Ovary (tissue), 9 donors: ENCODE results near the gene ARHGEF4. TPM values are rescaled to one million over a fixed set of nuclear protein-coding genes. Genes with fewer than 3 reads are reported as not detected.

Experiments used
- DNase-seq, 5 donors: peaks; one replicate each; pipeline ENCODE4 v3.0.0-alpha.2; 2019 to 2020
- H3K27ac ChIP-seq, 2 donors: fragments of 200-600 bp; one replicate each; pipeline versions ENCODE4 v1.5.1 to v1.8.0; 2019 to 2022
- H3K27me3 ChIP-seq: fragments of 200-600 bp; one replicate; pipeline ENCODE4 v1.8.0; 2022
- H3K36me3 ChIP-seq: fragments of 200-600 bp; sonication (generic); one replicate; pipeline ENCODE4 v1.5.1; 2019
- H3K4me1 ChIP-seq: one replicate; pipeline ENCODE4 v1.8.1; 2013; ENCODE audit warnings: mild to moderate bottlenecking, moderate library complexity; ENCODE audit not compliant: insufficient read depth
- H3K4me3 ChIP-seq: fragments of 200-600 bp; sonication (generic); one replicate; pipeline ENCODE4 v1.5.1; 2017
- H3K9me3 ChIP-seq, 2 donors: fragments of 200-600 bp in 1 of 2; sonication (generic) in 1 of 2; one replicate each; pipeline versions ENCODE4 v1.5.1 to v1.8.1; 2013 to 2019; ENCODE audit warnings: mild to moderate bottlenecking in 1 of 2, moderate library complexity in 1 of 2
- EP300 ChIP-seq: sonication (generic); formaldehyde crosslinking; IDR thresholded peaks from one replicate; pipeline ENCODE4 v1.6.1; 2017; ENCODE audit warnings: antibody characterized with exemption
- POLR2A ChIP-seq: fragments of 450-650 bp; IDR thresholded peaks from one replicate; pipeline ENCODE4 v1.6.1; 2017; ENCODE audit warnings: antibody characterized with exemption, mild to moderate bottlenecking, moderate library complexity
- WGBS, 3 donors: extraction: QIAGEN DNeasy Blood & Tissue Kit in 1 of 3; methylation state at CpG; one replicate each; pipeline versions ENCODE4 v1.1.5 to v1.1.7; 2013 to 2017; 5-methylcytosine and 5-hydroxymethylcytosine counted together
- intact Hi-C, 4 donors: fragments of 100-400 bp; cut with DNase I; formaldehyde crosslinking; loops; one replicate each; pipeline versions ENCODE4 v1.11.0 to v1.15.1; 2022 to 2023
- polyA plus RNA-seq, 2 donors: library from polyadenylated mRNA; stranded (reverse); fragments of 200-250 nt in 1 of 2; fragments of 350-450 nt in 1 of 2; fragmentation: Illumina TruSeq in 1 of 2; extraction: RNeasy Lipid Tissue Mini Kit (QIAGEN cat#74804) in 1 of 2; gene quantifications; one replicate each; pipeline ENCODE4 v1.2.3, GENCODE V29; 2013 to 2014
- total RNA-seq, 7 donors: library from RNA; depleted of rRNA in 2 of 7; stranded (reverse); fragments of >200 nt in 2 of 7; fragmentation: NEBNext Ultra II Directional in 3 of 7; extraction: Animal tissue kit (Norgen Biotek cat#: 25700) in 3 of 7; gene quantifications; one replicate each; pipeline versions ENCODE4 v1.1.0 to v1.2.4, GENCODE V29; 2016 to 2023
- TF ChIP-seq, protein P1 (sequence below), 3 donors: fragments of 450-650 bp in 2 of 3; fragments of 200-600 bp in 1 of 3; IDR thresholded peaks; one replicate each; pipeline versions ENCODE4 v1.5.1 to v1.8.0; 2016 to 2022; ENCODE audit warnings: antibody characterized with exemption in 3 of 3, mild to moderate bottlenecking in 1 of 3
- donor health status: DM: no; HTN: no; CAD: no; lungs with moderate emphysema.
- donor health status: DM: no; HTN: no; CAD: no.
- donor health status: Bipolar disorder and iron deficiency.
- donor health status: DM: yes; HTN: yes; CAD: no.
- donor health status: DM: no; HTN: no; CAD: no.
- donor health status: DM: yes; HTN: yes; CAD: no.

ARHGEF4 gene
- total and polyA plus RNA-seq, 9 donors = 8.6 to 27.4 (median 18.0) TPM

DNA sequence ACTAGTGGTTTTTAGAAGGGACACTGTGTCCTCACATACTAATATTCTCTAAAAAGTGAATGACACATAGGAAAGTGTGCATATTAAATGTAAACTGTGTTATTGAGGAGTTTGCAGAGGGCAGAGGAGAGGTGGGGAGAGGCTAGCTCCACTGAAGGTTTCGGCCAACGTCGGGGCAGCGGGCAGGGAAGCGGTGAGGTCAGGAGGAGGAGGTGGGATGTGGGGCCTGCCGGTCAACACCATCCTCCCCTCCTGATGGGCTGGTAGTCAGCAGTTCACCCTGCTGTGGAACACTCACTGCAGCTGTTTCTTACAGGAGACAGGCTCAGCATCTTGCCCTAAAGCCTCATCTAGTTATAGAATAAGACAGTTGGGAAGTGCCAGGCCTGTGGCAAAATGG, 74.2 kb downstream of the ARHGEF4 start:
- Histone ChIP-seq H3K4me3 (no peak overlapping the region), H3K9me3 (no peaks in the 10 kb centered on the region), H3K4me1 (no peaks in the 10 kb centered on the region), H3K36me3 (no peaks in the 10 kb centered on the region), H3K27me3 (no peaks in the 10 kb centered on the region), H3K27ac (no peak overlapping the region)
- TF ChIP-seq, protein P1, sequence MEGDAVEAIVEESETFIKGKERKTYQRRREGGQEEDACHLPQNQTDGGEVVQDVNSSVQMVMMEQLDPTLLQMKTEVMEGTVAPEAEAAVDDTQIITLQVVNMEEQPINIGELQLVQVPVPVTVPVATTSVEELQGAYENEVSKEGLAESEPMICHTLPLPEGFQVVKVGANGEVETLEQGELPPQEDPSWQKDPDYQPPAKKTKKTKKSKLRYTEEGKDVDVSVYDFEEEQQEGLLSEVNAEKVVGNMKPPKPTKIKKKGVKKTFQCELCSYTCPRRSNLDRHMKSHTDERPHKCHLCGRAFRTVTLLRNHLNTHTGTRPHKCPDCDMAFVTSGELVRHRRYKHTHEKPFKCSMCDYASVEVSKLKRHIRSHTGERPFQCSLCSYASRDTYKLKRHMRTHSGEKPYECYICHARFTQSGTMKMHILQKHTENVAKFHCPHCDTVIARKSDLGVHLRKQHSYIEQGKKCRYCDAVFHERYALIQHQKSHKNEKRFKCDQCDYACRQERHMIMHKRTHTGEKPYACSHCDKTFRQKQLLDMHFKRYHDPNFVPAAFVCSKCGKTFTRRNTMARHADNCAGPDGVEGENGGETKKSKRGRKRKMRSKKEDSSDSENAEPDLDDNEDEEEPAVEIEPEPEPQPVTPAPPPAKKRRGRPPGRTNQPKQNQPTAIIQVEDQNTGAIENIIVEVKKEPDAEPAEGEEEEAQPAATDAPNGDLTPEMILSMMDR (IDR thresholded peaks at IDR 0.05) = no peak
- TF ChIP-seq POLR2A (no peak), EP300 (no peak)
- 41 to 46% (median 43%) methylated on average over 6 of the region's 6 CpGs for WGBS, 3 donors
- DNase-seq = no peak
- intact Hi-C loops = no loop called here

DNA sequence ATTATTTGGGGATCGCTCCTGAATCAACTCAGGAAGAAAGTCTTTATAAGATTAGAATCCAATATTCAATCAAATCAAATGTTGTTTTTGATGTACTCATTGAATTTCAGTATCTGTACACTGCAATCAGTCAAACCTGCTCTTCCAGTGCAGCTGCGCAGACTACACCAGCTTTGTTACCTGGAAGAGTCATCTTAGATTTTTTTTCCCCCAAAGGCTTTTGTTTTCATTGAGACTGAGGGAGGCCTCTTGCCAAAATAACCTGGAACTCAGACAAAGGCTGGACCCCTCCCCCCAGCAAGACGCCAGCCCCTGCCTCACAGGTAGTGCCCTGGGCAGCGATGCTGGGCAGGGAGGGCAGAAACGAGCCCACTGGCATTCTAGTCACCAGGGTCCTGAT, 74.8 kb downstream of the ARHGEF4 start:
- intact Hi-C loops = no loop called here
- 74 to 84% (median 80%) methylated on average over 5 of the region's 5 CpGs for WGBS, 3 donors
- Histone ChIP-seq H3K4me3 (no peak overlapping the region), H3K36me3 (no peaks in the 10 kb centered on the region), H3K27me3 (no peaks in the 10 kb centered on the region), H3K9me3 (no peaks in the 10 kb centered on the region), H3K27ac (no peak overlapping the region), H3K4me1 (no peaks in the 10 kb centered on the region)
- TF ChIP-seq EP300 (no peak), POLR2A (no peak)
- TF ChIP-seq, protein P1 (IDR thresholded peaks at IDR 0.05) = no peak
- no peak for DNase-seq

DNA sequence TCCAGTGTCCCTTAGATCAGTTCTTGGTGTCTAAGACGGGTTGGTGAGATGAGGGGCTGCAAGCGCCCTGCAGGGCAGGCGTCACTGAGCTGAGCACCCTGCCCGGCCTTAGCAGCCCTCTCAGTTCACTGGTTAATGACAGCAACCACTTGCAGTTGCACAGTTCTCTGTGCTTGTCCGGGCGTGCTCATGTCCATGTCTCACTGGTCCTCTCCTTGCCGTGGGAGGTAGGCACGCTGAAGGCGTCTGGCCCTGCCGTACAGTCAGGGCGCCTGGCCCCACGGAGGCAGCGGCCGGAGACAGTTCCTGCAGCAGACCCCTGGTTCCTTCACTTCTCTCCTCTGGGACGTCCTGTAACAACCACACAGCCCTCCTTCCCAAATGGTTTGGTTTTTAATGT, 75.3 kb downstream of the ARHGEF4 start:
- intact Hi-C loops = no loop called here
- Histone ChIP-seq H3K4me1 (no peaks in the 10 kb centered on the region), H3K4me3 (no peak overlapping the region), H3K27me3 (no peaks in the 10 kb centered on the region), H3K27ac (no peak overlapping the region), H3K9me3 (no peaks in the 10 kb centered on the region), H3K36me3 (no peaks in the 10 kb centered on the region)
- DNase-seq = no peak
- TF ChIP-seq, protein P1 (IDR thresholded peaks at IDR 0.05) = no peak
- TF ChIP-seq POLR2A (no peak), EP300 (no peak)
- WGBS, 3 donors = 62 to 70% (median 65%) methylated on average over 15 of the region's 15 CpGs

DNA sequence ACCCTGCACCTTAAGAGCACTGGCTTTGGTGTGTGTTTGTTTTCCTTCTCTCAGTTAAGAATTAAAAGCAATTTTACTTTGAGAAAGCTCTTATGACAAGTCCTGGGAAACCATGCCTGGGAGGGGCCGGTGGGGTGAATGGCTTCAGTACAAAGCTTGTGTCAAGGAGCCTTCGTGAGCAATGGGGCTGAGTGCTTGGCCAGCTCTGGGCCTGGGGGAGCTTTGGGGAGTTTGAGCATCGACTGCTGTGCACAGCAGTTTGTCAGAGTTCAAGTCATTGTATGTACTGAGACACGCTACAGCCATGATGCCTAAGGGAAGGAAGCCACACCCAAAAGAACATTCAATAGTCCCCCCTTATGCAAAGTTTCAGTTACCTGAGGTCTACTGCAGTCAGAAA, 75.8 kb downstream of the ARHGEF4 start:
- Histone ChIP-seq H3K27me3 (no peaks in the 10 kb centered on the region), H3K36me3 (no peaks in the 10 kb centered on the region), H3K27ac (no peak overlapping the region), H3K4me3 (no peak overlapping the region), H3K9me3 (no peaks in the 10 kb centered on the region), H3K4me1 (no peaks in the 10 kb centered on the region)
- no peak for DNase-seq
- no peak for TF ChIP-seq POLR2A
- TF ChIP-seq EP300 = no peak
- TF ChIP-seq, protein P1 (IDR thresholded peaks at IDR 0.05) = no peak
- WGBS, 3 donors = 48 to 65% (median 59%) methylated on average over 4 of the region's 4 CpGs
- intact Hi-C loops = no loop called here

DNA sequence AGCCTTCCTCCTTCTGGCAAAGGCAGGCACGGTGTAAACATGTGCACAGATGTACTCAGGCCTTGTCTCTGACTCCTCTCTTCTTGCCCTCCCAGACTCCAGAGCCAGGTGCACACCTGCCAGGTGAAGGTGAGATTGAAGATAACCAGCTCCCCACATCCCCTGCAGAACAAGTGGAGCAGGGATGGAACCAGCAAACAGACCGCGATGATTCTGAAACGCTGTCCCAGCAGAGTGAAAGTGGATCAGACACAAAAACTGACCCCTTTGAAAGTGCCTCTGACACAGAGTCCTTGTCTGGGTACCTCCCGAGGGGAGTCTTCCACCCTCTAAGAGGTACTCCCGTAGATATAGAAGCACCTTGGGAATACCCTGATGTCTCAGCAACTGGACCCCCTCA, 77.2 kb downstream of the ARHGEF4 start:
- no peak overlapping the region for H3K27ac ChIP-seq
- DNase-seq = no peak
- no peaks in the 10 kb centered on the region for H3K9me3 ChIP-seq
- TF ChIP-seq EP300 = no peak
- no peak for TF ChIP-seq POLR2A
- no peaks in the 10 kb centered on the region for H3K4me1 ChIP-seq
- no peaks in the 10 kb centered on the region for H3K27me3 ChIP-seq
- intact Hi-C loops = no loop called here
- WGBS, 3 donors = 83 to 88% (median 84%) methylated on average over 6 of the region's 6 CpGs
- H3K36me3 ChIP-seq = no peaks in the 10 kb centered on the region
- no peak overlapping the region for H3K4me3 ChIP-seq
